Activated CD8-positive, alpha-beta memory T cell treated with anti-CD3 and anti-CD28 coated beads for 24 hours (primary cell): ENCODE results near the gene SLC2A5.
"Not testable (repeated sequence)": the region's sequence is repeated elsewhere in the genome, so short reads cannot be mapped to it uniquely, and the experiment has no call there.

Experiments used
- DNase-seq: peaks from one replicate; pipeline ENCODE4 v3.0.0-alpha.2; 2020

The SLC2A5 gene

GRCh38 chr1:9004031-9004699 lies 65.3 kb downstream of the SLC2A5 start:
- DNase-seq: peak; percentile 70

GRCh38 chr1:9002215-9002560 lies 67.2 kb downstream of the SLC2A5 start:
- DNase-seq: not testable (repeated sequence)

- not testable (repeated sequence) for DNase-seq
Measured at GRCh38 chr1:9001534-9002214, 67.8 kb downstream of the SLC2A5 start.

GRCh38 chr1:8993962-8994675 lies 75.3 kb downstream of the SLC2A5 start:
- DNase-seq: not testable (repeated sequence)

- no peak for DNase-seq
Measured at GRCh38 chr1:8992936-8993687, 76.3 kb downstream of the SLC2A5 start.

- no peak for DNase-seq
Measured at GRCh38 chr1:8989821-8990220, 79.6 kb downstream of the SLC2A5 start.

GRCh38 chr1:8989061-8989460 lies 80.4 kb downstream of the SLC2A5 start:
- DNase-seq: no peak

- no peak for DNase-seq
Measured at GRCh38 chr1:8988618-8988967, 80.8 kb downstream of the SLC2A5 start.

- peak; percentile 91 for DNase-seq
Measured at GRCh38 chr1:8987881-8988617, 81.4 kb downstream of the SLC2A5 start.

GRCh38 chr1:8986814-8987190 lies 82.6 kb downstream of the SLC2A5 start:
- peak; percentile 67 for DNase-seq

GRCh38 chr1:8985915-8986813 lies 83.3 kb downstream of the SLC2A5 start:
- DNase-seq: no peak
